Liver (tissue), 3 donors: ENCODE data around the gene KDM3B.

ENCODE experiments used
- EGR1 ChIP-seq, 2 donors: IDR thresholded peaks; 2 replicates each; pipeline ENCODE4 v1.6.1; 2016 to 2018; ENCODE audit warnings: antibody characterized with exemption in 2 of 2, low read depth in 2 of 2
- GABPA ChIP-seq, 2 donors: IDR thresholded peaks in 1 of 2; conservative IDR thresholded peaks in 1 of 2; 2 replicates each; pipeline ENCODE4 v1.6.1; 2016; ENCODE audit warnings: antibody characterized with exemption in 2 of 2, mild to moderate bottlenecking in 1 of 2, moderate library complexity in 1 of 2
- HNF4A ChIP-seq, 2 donors: conservative IDR thresholded peaks; 2 replicates each; pipeline ENCODE4 v1.6.1; 2016; ENCODE audit warnings: antibody characterized with exemption in 2 of 2, mild to moderate bottlenecking in 2 of 2
- NR2F2 ChIP-seq: IDR thresholded peaks from 2 replicates; pipeline ENCODE4 v1.6.1; 2016; ENCODE audit warnings: antibody characterized with exemption
- RAD21 ChIP-seq, 2 donors: IDR thresholded peaks; 2 replicates each; pipeline ENCODE4 v1.6.1; 2016; ENCODE audit warnings: antibody characterized with exemption in 2 of 2, mild to moderate bottlenecking in 2 of 2
- SP1 ChIP-seq: IDR thresholded peaks from 2 replicates; pipeline ENCODE4 v1.6.1; 2018; ENCODE audit warnings: antibody characterized with exemption, mild to moderate bottlenecking
- YY1 ChIP-seq: IDR thresholded peaks from 2 replicates; pipeline ENCODE4 v1.6.1; 2016; ENCODE audit warnings: antibody characterized with exemption, mild to moderate bottlenecking
- TF ChIP-seq, protein P1 (sequence below): fragments of 150-350 bp; IDR thresholded peaks from 2 replicates; pipeline ENCODE4 v1.5.1; 2017; ENCODE audit warnings: improper control_type of control experiment, low read depth, low read length; ENCODE audit not compliant: missing input control
- TF ChIP-seq, protein P2 (sequence below): IDR thresholded peaks from 2 replicates; pipeline ENCODE4 v1.6.1; 2016; ENCODE audit warnings: antibody characterized with exemption
- TF ChIP-seq, protein P3 (sequence below): IDR thresholded peaks from 2 replicates; pipeline ENCODE4 v1.6.1; 2016; ENCODE audit warnings: antibody characterized with exemption
- TF ChIP-seq, protein P4 (sequence below): IDR thresholded peaks from 2 replicates; pipeline ENCODE4 v1.6.1; 2016; ENCODE audit warnings: antibody characterized with exemption, mild to moderate bottlenecking
- donor health status: healthy.
- donor health status: healthy.

DNA sequence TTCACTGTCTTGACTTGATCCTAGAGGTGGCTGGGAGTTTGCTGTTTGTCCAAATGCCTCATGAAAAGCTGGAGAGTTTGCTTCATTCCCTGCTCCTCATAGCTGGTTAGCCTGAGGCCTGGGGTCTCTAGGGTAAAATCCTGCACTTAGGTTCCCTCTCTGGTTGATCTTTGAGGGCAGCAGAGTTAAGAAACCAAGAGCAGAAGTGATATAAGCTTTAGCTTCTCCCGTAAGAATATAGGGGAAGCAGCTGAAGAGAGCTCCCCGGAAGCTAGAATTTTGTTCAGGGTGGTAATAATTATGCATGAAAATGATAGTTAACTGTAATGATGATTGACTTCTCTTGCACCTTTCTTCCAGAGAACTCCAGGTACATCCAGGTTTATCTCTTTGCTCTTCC is 13.0 kb upstream of the KDM3B start:
- no peak for TF ChIP-seq SP1
- TF ChIP-seq, protein P1, sequence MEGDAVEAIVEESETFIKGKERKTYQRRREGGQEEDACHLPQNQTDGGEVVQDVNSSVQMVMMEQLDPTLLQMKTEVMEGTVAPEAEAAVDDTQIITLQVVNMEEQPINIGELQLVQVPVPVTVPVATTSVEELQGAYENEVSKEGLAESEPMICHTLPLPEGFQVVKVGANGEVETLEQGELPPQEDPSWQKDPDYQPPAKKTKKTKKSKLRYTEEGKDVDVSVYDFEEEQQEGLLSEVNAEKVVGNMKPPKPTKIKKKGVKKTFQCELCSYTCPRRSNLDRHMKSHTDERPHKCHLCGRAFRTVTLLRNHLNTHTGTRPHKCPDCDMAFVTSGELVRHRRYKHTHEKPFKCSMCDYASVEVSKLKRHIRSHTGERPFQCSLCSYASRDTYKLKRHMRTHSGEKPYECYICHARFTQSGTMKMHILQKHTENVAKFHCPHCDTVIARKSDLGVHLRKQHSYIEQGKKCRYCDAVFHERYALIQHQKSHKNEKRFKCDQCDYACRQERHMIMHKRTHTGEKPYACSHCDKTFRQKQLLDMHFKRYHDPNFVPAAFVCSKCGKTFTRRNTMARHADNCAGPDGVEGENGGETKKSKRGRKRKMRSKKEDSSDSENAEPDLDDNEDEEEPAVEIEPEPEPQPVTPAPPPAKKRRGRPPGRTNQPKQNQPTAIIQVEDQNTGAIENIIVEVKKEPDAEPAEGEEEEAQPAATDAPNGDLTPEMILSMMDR, result no peak
- TF ChIP-seq, protein P2, sequence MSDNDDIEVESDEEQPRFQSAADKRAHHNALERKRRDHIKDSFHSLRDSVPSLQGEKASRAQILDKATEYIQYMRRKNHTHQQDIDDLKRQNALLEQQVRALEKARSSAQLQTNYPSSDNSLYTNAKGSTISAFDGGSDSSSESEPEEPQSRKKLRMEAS, result no peak
- TF ChIP-seq, protein P3, sequence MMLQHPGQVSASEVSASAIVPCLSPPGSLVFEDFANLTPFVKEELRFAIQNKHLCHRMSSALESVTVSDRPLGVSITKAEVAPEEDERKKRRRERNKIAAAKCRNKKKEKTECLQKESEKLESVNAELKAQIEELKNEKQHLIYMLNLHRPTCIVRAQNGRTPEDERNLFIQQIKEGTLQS, result no peak
- TF ChIP-seq RAD21 (IDR thresholded peaks at IDR 0.05), result no peak
- TF ChIP-seq, protein P4, sequence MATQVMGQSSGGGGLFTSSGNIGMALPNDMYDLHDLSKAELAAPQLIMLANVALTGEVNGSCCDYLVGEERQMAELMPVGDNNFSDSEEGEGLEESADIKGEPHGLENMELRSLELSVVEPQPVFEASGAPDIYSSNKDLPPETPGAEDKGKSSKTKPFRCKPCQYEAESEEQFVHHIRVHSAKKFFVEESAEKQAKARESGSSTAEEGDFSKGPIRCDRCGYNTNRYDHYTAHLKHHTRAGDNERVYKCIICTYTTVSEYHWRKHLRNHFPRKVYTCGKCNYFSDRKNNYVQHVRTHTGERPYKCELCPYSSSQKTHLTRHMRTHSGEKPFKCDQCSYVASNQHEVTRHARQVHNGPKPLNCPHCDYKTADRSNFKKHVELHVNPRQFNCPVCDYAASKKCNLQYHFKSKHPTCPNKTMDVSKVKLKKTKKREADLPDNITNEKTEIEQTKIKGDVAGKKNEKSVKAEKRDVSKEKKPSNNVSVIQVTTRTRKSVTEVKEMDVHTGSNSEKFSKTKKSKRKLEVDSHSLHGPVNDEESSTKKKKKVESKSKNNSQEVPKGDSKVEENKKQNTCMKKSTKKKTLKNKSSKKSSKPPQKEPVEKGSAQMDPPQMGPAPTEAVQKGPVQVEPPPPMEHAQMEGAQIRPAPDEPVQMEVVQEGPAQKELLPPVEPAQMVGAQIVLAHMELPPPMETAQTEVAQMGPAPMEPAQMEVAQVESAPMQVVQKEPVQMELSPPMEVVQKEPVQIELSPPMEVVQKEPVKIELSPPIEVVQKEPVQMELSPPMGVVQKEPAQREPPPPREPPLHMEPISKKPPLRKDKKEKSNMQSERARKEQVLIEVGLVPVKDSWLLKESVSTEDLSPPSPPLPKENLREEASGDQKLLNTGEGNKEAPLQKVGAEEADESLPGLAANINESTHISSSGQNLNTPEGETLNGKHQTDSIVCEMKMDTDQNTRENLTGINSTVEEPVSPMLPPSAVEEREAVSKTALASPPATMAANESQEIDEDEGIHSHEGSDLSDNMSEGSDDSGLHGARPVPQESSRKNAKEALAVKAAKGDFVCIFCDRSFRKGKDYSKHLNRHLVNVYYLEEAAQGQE, result no peak
- TF ChIP-seq YY1, result no peak
- no peak for TF ChIP-seq GABPA (IDR thresholded peaks at IDR 0.05 in 1 of 2, conservative IDR thresholded peaks at IDR 0.05 in 1 of 2)
- no peak for TF ChIP-seq EGR1 (IDR thresholded peaks at IDR 0.05; ENCODE audit: low read depth in 2 of 2)
- TF ChIP-seq NR2F2, result no peak
- TF ChIP-seq HNF4A (conservative IDR thresholded peaks at IDR 0.05), result no peak
